ENCODE measurements around the gene PAX8. TPM values are rescaled to one million over a fixed set of nuclear protein-coding genes. Genes with fewer than 3 reads are reported as not detected.
A peak's percentile ranks its signal among the peaks of the same experiment; 100 is the strongest.

PAX8 gene
- total RNA-seq, 1 experiment from 2014 or later, result not detected

GRCh38 chr2:113231064-113231463, 47.7 kb downstream of the PAX8 start:
- Histone ChIP-seq H3K36me3 (replicated peaks; ENCODE audit: control insufficient read depth, insufficient read depth, low read length) (no peaks in the 10 kb centered on the region), H3K4me3 (ENCODE audit: insufficient read depth, low read depth, low read length) (no peak overlapping the region), H3K27me3 (ENCODE audit: control insufficient read depth, insufficient read depth, low read length) (no peaks in the 10 kb centered on the region)
- no peak for DNase-seq

- H3K36me3 ChIP-seq (replicated peaks; ENCODE audit: control insufficient read depth, insufficient read depth, low read length), result no peaks in the 10 kb centered on the region
- H3K27me3 ChIP-seq (ENCODE audit: control insufficient read depth, insufficient read depth, low read length), result no peaks in the 10 kb centered on the region
- H3K4me3 ChIP-seq (ENCODE audit: insufficient read depth, low read depth, low read length), result no peak overlapping the region
- no peak for DNase-seq
These were observed 48.2 kb downstream of the PAX8 start for GRCh38 chr2:113230531-113230930.

DNA sequence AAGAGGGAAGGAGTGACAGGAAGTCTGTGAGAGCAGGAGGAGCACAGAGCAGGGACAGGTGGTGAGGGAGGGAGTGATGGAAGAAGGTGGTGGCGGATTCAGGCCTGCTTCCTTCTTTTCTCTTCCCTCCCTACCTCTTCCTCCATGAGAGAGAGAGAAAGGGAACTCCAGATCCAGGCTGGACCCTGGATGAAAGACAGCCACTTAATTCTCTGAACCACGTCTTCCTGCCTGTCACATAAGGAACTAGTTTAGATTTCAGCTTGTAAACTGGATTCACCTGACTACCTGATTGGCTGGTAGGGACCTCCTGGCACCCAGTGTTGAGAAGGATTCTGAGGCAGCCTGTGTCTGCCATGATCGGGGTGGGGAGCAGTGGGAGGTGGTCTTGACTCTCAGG, 48.9 kb downstream of the PAX8 start:
- no peaks in the 10 kb centered on the region for H3K27me3 ChIP-seq (ENCODE audit: control insufficient read depth, insufficient read depth, low read length)

GRCh38 chr2:113228991-113229716, 49.6 kb downstream of the PAX8 start:
- Histone ChIP-seq H3K27me3 (ENCODE audit: control insufficient read depth, insufficient read depth, low read length) (no peaks in the 10 kb centered on the region), H3K4me3 (ENCODE audit: insufficient read depth, low read depth, low read length) (no peak overlapping the region), H3K36me3 (replicated peaks; ENCODE audit: control insufficient read depth, insufficient read depth, low read length) (no peaks in the 10 kb centered on the region)
- no peak for DNase-seq

More for the DNA sequence above, 48.9 kb downstream of the PAX8 start:
- H3K36me3 ChIP-seq (replicated peaks; ENCODE audit: control insufficient read depth, insufficient read depth, low read length), result no peaks in the 10 kb centered on the region
- H3K4me3 ChIP-seq (ENCODE audit: insufficient read depth, low read depth, low read length), result no peak overlapping the region
- DNase-seq, result no peak

DNA sequence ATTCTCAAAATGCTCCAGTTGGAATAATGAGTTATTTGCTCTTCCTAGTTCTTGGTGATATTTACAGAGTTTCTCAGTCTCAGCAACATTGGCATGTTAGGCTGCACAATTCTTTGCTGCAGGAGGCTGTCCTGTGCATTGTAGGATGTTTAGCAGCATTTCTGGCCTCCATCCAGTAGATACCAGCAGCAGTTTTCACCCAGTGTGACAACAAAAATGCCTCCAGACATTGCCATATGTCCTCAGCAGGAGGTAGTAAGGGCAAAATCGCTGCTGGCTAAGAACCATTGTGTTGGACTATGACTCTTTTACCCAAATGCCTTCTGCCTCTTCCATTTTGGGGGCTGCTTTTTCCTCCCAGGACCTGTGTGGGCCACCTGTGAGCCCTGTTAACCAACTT, 50.4 kb downstream of the PAX8 start:
- no peaks in the 10 kb centered on the region for H3K27me3 ChIP-seq (ENCODE audit: control insufficient read depth, insufficient read depth, low read length)
- no peak for DNase-seq
- H3K36me3 ChIP-seq (replicated peaks; ENCODE audit: control insufficient read depth, insufficient read depth, low read length), result no peaks in the 10 kb centered on the region
- no peak overlapping the region for H3K4me3 ChIP-seq (ENCODE audit: insufficient read depth, low read depth, low read length)

DNA sequence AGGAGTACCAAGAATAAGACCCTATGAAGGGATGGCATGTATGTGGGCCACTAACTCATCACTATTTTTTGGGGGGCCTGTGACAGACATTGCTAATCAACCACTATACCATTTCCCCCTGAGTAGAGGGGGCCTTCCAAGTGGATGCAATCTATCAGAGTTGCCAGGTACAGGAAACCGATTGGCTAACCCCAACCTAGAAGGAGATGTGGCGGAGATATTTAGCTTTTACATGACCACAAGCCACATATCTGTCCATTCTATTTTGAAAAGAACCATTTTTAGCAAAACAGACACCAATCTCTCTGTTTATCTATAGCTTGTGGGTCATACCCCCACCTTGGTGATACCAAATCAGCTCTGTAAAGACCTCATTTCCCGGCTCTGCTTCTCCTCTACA, 51.0 kb downstream of the PAX8 start:
- no peaks in the 10 kb centered on the region for H3K36me3 ChIP-seq (replicated peaks; ENCODE audit: control insufficient read depth, insufficient read depth, low read length)
- H3K4me3 ChIP-seq (ENCODE audit: insufficient read depth, low read depth, low read length), result no peak overlapping the region
- no peak for DNase-seq
- H3K27me3 ChIP-seq (ENCODE audit: control insufficient read depth, insufficient read depth, low read length), result no peaks in the 10 kb centered on the region

- Histone ChIP-seq H3K4me3 (ENCODE audit: insufficient read depth, low read depth, low read length) (no peak overlapping the region), H3K27me3 (ENCODE audit: control insufficient read depth, insufficient read depth, low read length) (no peaks in the 10 kb centered on the region), H3K36me3 (replicated peaks; ENCODE audit: control insufficient read depth, insufficient read depth, low read length) (no peaks in the 10 kb centered on the region)
- no peak for DNase-seq
These were observed 51.4 kb downstream of the PAX8 start for GRCh38 chr2:113227290-113227689.

DNA sequence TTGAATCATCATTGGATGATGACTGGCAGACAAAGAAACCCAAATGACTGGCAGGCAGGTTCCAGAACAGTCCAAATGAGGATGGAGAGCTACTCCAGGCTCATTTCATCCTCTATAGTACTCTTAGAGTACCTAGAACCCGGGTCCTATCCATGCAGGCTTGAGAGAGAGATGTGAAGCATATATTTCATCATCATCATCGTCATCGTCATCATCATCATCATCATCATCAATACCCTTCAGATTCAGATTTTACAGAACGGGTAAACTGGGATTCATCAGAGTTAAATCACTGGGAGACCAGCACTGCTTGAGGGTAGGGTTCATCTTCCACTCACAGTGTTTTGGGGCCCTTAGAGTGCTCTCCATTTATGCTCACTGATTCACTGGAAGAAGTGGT, 52.3 kb downstream of the PAX8 start:
- no peak overlapping the region for H3K4me3 ChIP-seq (ENCODE audit: insufficient read depth, low read depth, low read length)
- H3K36me3 ChIP-seq (replicated peaks; ENCODE audit: control insufficient read depth, insufficient read depth, low read length), result no peaks in the 10 kb centered on the region
- H3K27me3 ChIP-seq (ENCODE audit: control insufficient read depth, insufficient read depth, low read length), result no peaks in the 10 kb centered on the region
- no peak for DNase-seq

DNA sequence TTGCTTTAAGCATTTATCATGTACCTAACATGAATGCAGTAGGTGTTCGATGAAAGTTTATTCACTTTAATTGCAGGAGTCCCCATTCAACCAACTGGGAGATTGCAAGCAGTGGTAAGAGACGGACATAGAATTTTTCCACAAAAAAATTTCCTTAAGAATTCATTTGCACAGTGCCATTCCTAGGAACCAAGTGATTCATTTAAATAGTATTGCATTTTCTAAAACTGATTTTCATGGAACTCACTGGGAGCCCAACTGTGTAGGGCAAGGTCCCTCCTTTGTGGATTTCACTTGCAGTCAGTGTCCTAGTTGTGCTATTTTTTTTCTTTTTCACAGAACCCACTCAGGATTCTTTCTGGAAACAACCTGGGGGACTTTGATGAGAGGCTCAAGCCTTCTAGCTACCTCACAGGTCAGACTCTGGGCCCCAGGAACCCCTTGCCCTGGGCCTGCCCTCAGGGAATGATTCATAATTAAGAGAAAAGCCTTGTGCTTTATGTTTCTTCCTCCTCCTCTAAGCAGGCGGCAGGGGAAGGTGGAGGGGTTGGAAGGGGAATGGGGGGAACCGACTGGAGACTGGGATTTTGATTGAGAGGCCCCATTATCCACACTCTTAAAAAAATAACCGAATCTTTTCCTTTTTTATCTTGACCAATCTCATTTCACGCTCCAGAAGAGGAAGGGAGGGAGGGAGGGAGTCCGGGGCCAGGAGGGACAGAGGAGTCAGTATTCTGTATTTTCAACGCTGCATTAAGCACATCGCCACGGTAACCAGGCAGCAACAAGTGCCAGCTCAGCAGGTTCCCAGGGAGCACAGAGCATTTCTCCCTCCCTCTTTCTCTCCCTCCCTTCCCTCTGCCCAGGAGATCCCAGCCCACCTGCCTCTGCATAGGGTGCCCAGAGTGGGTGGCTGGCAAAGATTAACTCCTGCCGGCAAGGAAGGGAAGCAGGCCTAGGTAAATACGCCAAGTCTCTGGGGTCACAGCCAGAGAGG, 53.2 kb downstream of the PAX8 start:
- H3K4me3 ChIP-seq (ENCODE audit: insufficient read depth, low read depth, low read length), result no peak overlapping the region
- H3K27me3 ChIP-seq (ENCODE audit: control insufficient read depth, insufficient read depth, low read length), result no peaks in the 10 kb centered on the region
- H3K36me3 ChIP-seq (replicated peaks; ENCODE audit: control insufficient read depth, insufficient read depth, low read length), result no peaks in the 10 kb centered on the region
- peak; percentile 75 for DNase-seq

GRCh38 chr2:113224647-113225236, 54.0 kb downstream of the PAX8 start:
- Histone ChIP-seq H3K27me3 (ENCODE audit: control insufficient read depth, insufficient read depth, low read length) (no peaks in the 10 kb centered on the region), H3K36me3 (replicated peaks; ENCODE audit: control insufficient read depth, insufficient read depth, low read length) (no peaks in the 10 kb centered on the region), H3K4me3 (ENCODE audit: insufficient read depth, low read depth, low read length) (no peak overlapping the region)
- no peak for DNase-seq

- no peak for DNase-seq
- Histone ChIP-seq H3K27me3 (ENCODE audit: control insufficient read depth, insufficient read depth, low read length) (no peaks in the 10 kb centered on the region; the same call in 1 of the 2 replicates), H3K4me3 (ENCODE audit: insufficient read depth, low read depth, low read length) (no peak overlapping the region), H3K36me3 (replicated peaks; ENCODE audit: control insufficient read depth, insufficient read depth, low read length) (no peaks in the 10 kb centered on the region)
These were observed 54.9 kb downstream of the PAX8 start for GRCh38 chr2:113223813-113224212.

- H3K4me3 ChIP-seq (ENCODE audit: insufficient read depth, low read depth, low read length), result no peak overlapping the region
- no peaks in the 10 kb centered on the region; the same call in 1 of the 2 replicates for H3K27me3 ChIP-seq (ENCODE audit: control insufficient read depth, insufficient read depth, low read length)
- no peaks in the 10 kb centered on the region for H3K36me3 ChIP-seq (replicated peaks; ENCODE audit: control insufficient read depth, insufficient read depth, low read length)
- no peak for DNase-seq
These were observed 56.9 kb downstream of the PAX8 start for GRCh38 chr2:113221846-113222245.

DNA sequence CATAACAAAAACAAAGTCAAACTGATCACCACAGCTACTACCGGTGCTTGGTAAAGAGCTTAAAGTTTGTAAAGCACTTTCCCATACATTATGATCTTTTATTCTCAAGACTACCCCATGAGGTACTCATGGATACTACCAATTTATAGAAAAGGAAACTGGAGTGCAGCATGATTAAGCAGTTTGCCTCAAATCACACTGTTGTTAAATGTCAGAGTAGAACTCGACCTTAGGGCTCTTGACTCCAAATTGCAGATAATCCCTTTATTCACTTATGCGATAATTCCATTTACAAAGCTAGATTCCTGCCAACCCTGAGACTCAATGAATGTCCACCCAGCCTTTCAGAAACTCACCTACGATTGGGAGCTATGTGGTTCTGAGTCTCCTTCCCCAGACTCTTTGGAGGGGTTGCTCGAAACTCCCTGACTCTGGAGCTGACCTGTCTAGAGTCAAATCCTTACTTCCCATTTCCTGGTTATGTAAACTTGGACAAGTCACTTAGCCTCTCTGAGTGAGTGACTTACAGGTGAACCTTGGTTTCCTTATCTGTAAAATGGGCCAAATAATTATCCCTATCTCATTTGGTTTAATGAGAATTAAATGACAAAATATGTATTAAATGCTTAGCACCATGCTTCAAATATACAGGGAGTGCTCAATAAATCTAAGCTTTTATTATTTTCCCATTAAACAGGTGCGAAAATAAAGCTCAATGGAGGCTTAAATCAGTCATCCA, 57.6 kb downstream of the PAX8 start:
- Histone ChIP-seq H3K4me3 (ENCODE audit: insufficient read depth, low read depth, low read length) (no peak overlapping the region), H3K36me3 (replicated peaks; ENCODE audit: control insufficient read depth, insufficient read depth, low read length) (no peaks in the 10 kb centered on the region), H3K27me3 (ENCODE audit: control insufficient read depth, insufficient read depth, low read length) (no peaks in the 10 kb centered on the region; the same call in 1 of the 2 replicates)
- DNase-seq, result no peak
